Stimulated activated naive CD4-positive, alpha-beta T cell (primary cell): ENCODE results near the gene CCDC30.
A peak's percentile ranks its signal among the peaks of the same experiment; 100 is the strongest.

Source experiments
- DNase-seq, 6 experiments: peaks; one replicate each; lab custom pipeline; 2025; lab: John Stamatoyannopoulos, UW

The CCDC30 gene

GRCh38 chr1:42462828-42463763 lies at the start of gene CCDC30:
TSS of gene CCDC30 (plus strand) at chr1:42463286. CDS start at chr1:42480552, 17,266 bp downstream.
- peak; percentile 91 to 99 (median 97) for DNase-seq

- no peak for DNase-seq
Observed at GRCh38 chr1:42414551-42415496, 48.3 kb upstream of the CCDC30 start.

- DNase-seq = no peak
Observed at GRCh38 chr1:42417166-42417565, 45.9 kb upstream of the CCDC30 start.

GRCh38 chr1:42418516-42418915 lies 44.6 kb upstream of the CCDC30 start:
- no peak for DNase-seq

- no peak for DNase-seq
Observed at GRCh38 chr1:42419126-42419821, 43.8 kb upstream of the CCDC30 start.

GRCh38 chr1:42420121-42420520 lies 43.0 kb upstream of the CCDC30 start:
- no peak for DNase-seq

- no peak for DNase-seq
Observed at GRCh38 chr1:42420911-42421585, 42.0 kb upstream of the CCDC30 start.

GRCh38 chr1:42422737-42423136 lies 40.3 kb upstream of the CCDC30 start:
- no peak for DNase-seq

GRCh38 chr1:42423681-42424080 lies 39.4 kb upstream of the CCDC30 start:
- no peak for DNase-seq

- no peak for DNase-seq
Observed at GRCh38 chr1:42424201-42424600, 38.9 kb upstream of the CCDC30 start.

GRCh38 chr1:42427240-42427639 lies 35.8 kb upstream of the CCDC30 start:
- DNase-seq = no peak

GRCh38 chr1:42429603-42430002 lies 33.5 kb upstream of the CCDC30 start:
- no peak for DNase-seq

- DNase-seq = no peak
Observed at GRCh38 chr1:42430286-42431135, 32.6 kb upstream of the CCDC30 start.

GRCh38 chr1:42431514-42431913 lies 31.6 kb upstream of the CCDC30 start:
- no peak for DNase-seq

GRCh38 chr1:42432714-42433113 lies 30.4 kb upstream of the CCDC30 start:
- DNase-seq = no peak

GRCh38 chr1:42433369-42433768 lies 29.7 kb upstream of the CCDC30 start:
- DNase-seq = no peak

GRCh38 chr1:42434340-42434739 lies 28.7 kb upstream of the CCDC30 start:
- no peak for DNase-seq

GRCh38 chr1:42439940-42440339 lies 23.1 kb upstream of the CCDC30 start:
- DNase-seq = no peak

- no peak for DNase-seq
Observed at GRCh38 chr1:42442662-42443061, 20.4 kb upstream of the CCDC30 start.

- no peak for DNase-seq
Observed at GRCh38 chr1:42449256-42449655, 13.8 kb upstream of the CCDC30 start.
